Heart left ventricle (tissue), 13 donors: ENCODE measurements around the gene CIB4.

Experiments used
- CTCF ChIP-seq, 12 donors: fragments of 200-600 bp; sonication (generic) in 4 of 12; IDR thresholded peaks; one replicate each; pipeline versions ENCODE4 v1.5.0 to v1.8.0; 2018 to 2022; ENCODE audit warnings: antibody characterized with exemption in 12 of 12, mild to moderate bottlenecking in 5 of 12
- POLR2A ChIP-seq, 2 donors: fragments of 450-650 bp; IDR thresholded peaks; one replicate each; pipeline ENCODE4 v1.6.1; 2017; ENCODE audit warnings: antibody characterized with exemption in 2 of 2, mild to moderate bottlenecking in 2 of 2, moderate library complexity in 2 of 2
- donor health status: ischemic (EF 13 %, LVEDD 7.1; RV severe dilation, severe dysfunction).
- donor health status: DM: no; HTN: yes; CAD: no.
- donor health status: DM: no; HTN: no; CAD: no.
- donor health status: ischemic (EF 25% LVEDD 6.9; RV normal size, moderate dysfunction).
- donor health status: ischemic (EF 25% LVEDD 5.7; RV mildly dilated, moderate dysfunction).
- donor health status: ischemic (EF 35%, LVEDD 5.7; RV mildly dilated, moderate dysfunction).
- donor health status: nonischemic (EF 11% LVEDD 7.7; RV severe dilation, severe dysfunction).
- donor health status: DM: yes; HTN: yes; CAD: no.
- donor health status: PGD.
- donor health status: ischemic (EF 29% LVEDD 5.4; RV normal size, mild dysfunction).
- donor health status: nonischemic (EF 23%, LVEDD 6.1; RV moderate dilation, normal function).

GRCh38 chr2:26605999-26606846, 34.9 kb downstream of the CIB4 start:
- TF ChIP-seq CTCF (IDR thresholded peaks at IDR 0.05) (no peak), POLR2A (IDR thresholded peaks at IDR 0.05) (no peak)
